Lower lobe of right lung (tissue), 2 donors: ENCODE data around the gene CBFA2T2. TPM values are rescaled to one million over a fixed set of nuclear protein-coding genes. Genes with fewer than 3 reads are reported as not detected.

Experiments used
- ATAC-seq, 2 donors: fragments of 200-7000 bp; cut with Tn5 transposase; one replicate each; pipeline ENCODE4 v1.9.1; 2020 to 2022; ENCODE audit warnings: mild to moderate bottlenecking in 2 of 2, moderate library complexity in 2 of 2
- DNase-seq: peaks from one replicate; pipeline ENCODE4 v3.0.0-alpha.2; 2020
- H3K27ac ChIP-seq: fragments of 200-600 bp; one replicate; pipeline ENCODE4 v1.8.0; 2022
- H3K27me3 ChIP-seq: fragments of 200-600 bp; one replicate; pipeline ENCODE4 v1.8.0; 2022; ENCODE audit warnings: low read depth
- H3K36me3 ChIP-seq: fragments of 200-600 bp; one replicate; pipeline ENCODE4 v1.8.0; 2022; ENCODE audit warnings: mild to moderate bottlenecking
- H3K4me1 ChIP-seq: fragments of 200-600 bp; one replicate; pipeline ENCODE4 v1.8.0; 2022
- H3K4me3 ChIP-seq: fragments of 200-600 bp; one replicate; pipeline ENCODE4 v1.8.0; 2022; ENCODE audit warnings: mild to moderate bottlenecking
- H3K9me3 ChIP-seq: fragments of 200-600 bp; one replicate; pipeline ENCODE4 v1.8.0; 2022
- intact Hi-C: fragments of 100-400 bp; cut with DNase I; formaldehyde crosslinking; loops from one replicate; pipeline ENCODE4 v1.11.0; 2022
- total RNA-seq: library from RNA; stranded (reverse); fragmentation: NEBNext Ultra II Directional; extraction: Animal tissue kit (Norgen Biotek cat#: 25700); gene quantifications from one replicate; pipeline ENCODE4 v1.2.1, GENCODE V29; 2021
- TF ChIP-seq, protein P1 (sequence below): fragments of 200-600 bp; IDR thresholded peaks from one replicate; pipeline ENCODE4 v1.8.0; 2022; ENCODE audit warnings: antibody characterized with exemption, mild to moderate bottlenecking
- donor health status: DM: no; HTN: yes; CAD: no; lungs with severe emphysema.

CBFA2T2 gene
- total RNA-seq, 1 donor from 2014 or later = 18.2 TPM

DNA sequence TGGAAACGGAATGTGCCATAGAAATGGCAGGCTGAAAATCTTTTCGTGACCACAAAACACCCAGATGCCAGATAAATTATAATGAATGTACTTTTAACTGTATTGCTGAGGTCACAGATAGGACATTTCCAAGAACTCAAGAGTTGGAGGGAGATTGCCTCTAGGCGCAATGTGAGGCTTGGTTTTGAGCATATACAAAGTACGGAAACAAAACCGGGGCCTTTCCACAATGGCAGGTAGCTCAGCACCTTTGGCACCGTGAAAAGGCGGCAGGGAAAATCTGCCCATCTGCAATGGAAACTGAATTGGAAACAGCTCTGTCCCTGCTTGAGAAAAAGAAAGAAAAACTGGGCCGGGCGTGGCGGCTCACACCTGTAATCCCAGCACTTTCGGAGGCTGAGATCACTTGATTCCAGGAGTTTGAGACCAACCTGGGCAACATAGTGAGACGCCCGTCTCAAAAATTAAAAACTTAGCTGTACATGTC is 161.7 kb downstream of the CBFA2T2 start:
- TF ChIP-seq, protein P1, sequence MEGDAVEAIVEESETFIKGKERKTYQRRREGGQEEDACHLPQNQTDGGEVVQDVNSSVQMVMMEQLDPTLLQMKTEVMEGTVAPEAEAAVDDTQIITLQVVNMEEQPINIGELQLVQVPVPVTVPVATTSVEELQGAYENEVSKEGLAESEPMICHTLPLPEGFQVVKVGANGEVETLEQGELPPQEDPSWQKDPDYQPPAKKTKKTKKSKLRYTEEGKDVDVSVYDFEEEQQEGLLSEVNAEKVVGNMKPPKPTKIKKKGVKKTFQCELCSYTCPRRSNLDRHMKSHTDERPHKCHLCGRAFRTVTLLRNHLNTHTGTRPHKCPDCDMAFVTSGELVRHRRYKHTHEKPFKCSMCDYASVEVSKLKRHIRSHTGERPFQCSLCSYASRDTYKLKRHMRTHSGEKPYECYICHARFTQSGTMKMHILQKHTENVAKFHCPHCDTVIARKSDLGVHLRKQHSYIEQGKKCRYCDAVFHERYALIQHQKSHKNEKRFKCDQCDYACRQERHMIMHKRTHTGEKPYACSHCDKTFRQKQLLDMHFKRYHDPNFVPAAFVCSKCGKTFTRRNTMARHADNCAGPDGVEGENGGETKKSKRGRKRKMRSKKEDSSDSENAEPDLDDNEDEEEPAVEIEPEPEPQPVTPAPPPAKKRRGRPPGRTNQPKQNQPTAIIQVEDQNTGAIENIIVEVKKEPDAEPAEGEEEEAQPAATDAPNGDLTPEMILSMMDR = no peak
- ATAC-seq (no peak), DNase-seq (no peak)
- no peak overlapping the region for H3K27ac ChIP-seq
- no peak overlapping the region for H3K4me3 ChIP-seq
- H3K27me3 ChIP-seq = no peaks in the 10 kb centered on the region
- intact Hi-C loops = no loop called here
- no peaks in the 10 kb centered on the region for H3K9me3 ChIP-seq
- H3K36me3 ChIP-seq = no peaks in the 10 kb centered on the region
- peaks cover 39% of the 10 kb centered on the region for H3K4me1 ChIP-seq

DNA sequence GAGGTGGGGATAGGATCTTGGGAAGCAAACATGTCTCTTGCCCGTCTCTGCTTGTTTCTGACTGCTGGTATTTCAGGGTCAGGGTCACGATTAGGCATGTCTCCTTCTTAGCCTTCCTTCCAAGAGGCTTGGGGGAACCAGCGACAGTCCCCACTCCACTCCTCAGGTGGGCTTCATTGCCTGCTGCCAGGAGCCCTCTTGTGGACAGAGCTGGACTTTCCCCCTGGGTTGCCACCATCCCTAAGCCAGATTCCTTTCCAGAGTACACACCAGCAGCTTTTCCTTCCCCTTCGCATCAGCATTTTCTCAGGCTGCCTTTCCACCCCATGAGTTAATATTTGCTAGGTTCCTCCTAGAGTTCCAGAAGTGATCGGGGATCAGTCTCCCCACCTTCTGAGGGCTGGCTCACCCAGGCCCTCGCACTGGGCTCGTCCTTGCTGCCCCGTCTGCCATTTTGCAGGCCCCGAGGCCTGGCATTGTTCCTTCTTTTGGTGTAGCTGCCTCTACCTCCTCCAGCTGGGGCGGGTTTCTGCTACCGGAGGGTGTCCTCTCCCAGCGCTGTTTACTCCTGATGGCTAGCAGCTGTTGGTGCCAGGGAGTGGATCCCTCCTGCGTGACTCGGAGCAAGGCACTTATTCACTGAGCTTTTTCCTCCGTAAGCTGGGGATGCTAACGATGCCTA is 163.5 kb downstream of the CBFA2T2 start:
- Histone ChIP-seq H3K4me1 (peaks cover 22% of the 10 kb centered on the region), H3K27ac (no peak overlapping the region)
- ATAC-seq = peak; percentile 65

GRCh38 chr20:33653900-33654596 is 164.2 kb downstream of the CBFA2T2 start:
- H3K36me3 ChIP-seq = peaks cover 9% of the 10 kb centered on the region
- no peaks in the 10 kb centered on the region for H3K27me3 ChIP-seq
- peak; percentile 67 to 74 for ATAC-seq
- H3K27ac ChIP-seq = no peak overlapping the region
- H3K9me3 ChIP-seq = no peaks in the 10 kb centered on the region
- H3K4me3 ChIP-seq = no peak overlapping the region
- peaks cover 15% of the 10 kb centered on the region for H3K4me1 ChIP-seq
- TF ChIP-seq, protein P1 = no peak
- intact Hi-C loops = no loop called here
- DNase-seq = peak; percentile 80

More for the DNA sequence above, 163.5 kb downstream of the CBFA2T2 start:
- H3K4me3 ChIP-seq = no peak overlapping the region
- H3K9me3 ChIP-seq = no peaks in the 10 kb centered on the region
- no peak for DNase-seq
- intact Hi-C loops = no loop called here
- TF ChIP-seq, protein P1 = peak; percentile 68
- no peaks in the 10 kb centered on the region for H3K27me3 ChIP-seq
- peaks cover 5% of the 10 kb centered on the region for H3K36me3 ChIP-seq

GRCh38 chr20:33654680-33655161 is 164.8 kb downstream of the CBFA2T2 start:
- intact Hi-C loops = no loop called here
- peaks cover 16% of the 10 kb centered on the region for H3K36me3 ChIP-seq
- peaks cover 11% of the 10 kb centered on the region for H3K4me1 ChIP-seq
- no peak overlapping the region for H3K27ac ChIP-seq
- no peak overlapping the region for H3K4me3 ChIP-seq
- TF ChIP-seq, protein P1 = no peak
- no peaks in the 10 kb centered on the region for H3K9me3 ChIP-seq
- DNase-seq = peak; percentile 40
- no peak for ATAC-seq
- no peaks in the 10 kb centered on the region for H3K27me3 ChIP-seq

DNA sequence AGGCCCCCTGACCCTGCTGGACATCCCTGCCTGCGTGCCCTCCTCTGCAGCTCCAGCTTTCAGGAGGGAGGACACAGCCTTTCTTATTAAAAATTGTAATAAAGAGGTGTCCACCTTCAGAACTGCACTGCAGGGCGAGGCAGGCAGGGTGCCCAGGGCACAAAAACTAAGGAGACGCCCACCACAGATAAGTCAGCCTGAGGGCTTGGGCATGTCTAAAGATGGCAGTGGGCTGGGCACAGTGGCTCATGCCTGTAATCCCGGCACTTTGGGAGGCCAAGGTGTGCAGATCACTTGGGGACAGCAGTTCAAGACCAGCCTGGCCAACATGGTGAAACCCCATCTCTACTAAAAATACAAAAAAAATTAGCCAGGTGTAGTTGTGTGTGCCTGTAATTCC is 165.3 kb downstream of the CBFA2T2 start:
- intact Hi-C loops = no loop called here
- TF ChIP-seq, protein P1 = no peak
- Histone ChIP-seq H3K36me3 (peaks cover 20% of the 10 kb centered on the region), H3K27me3 (no peaks in the 10 kb centered on the region), H3K9me3 (no peaks in the 10 kb centered on the region), H3K27ac (no peak overlapping the region), H3K4me3 (no peak overlapping the region), H3K4me1 (peaks cover 11% of the 10 kb centered on the region)
- ATAC-seq = no peak
- DNase-seq = no peak
